HepG2 (cell line): ENCODE data around the gene DPP6. TPM values are rescaled to one million over a fixed set of nuclear protein-coding genes. Genes with fewer than 3 reads are reported as not detected.

Experiments used
- ATAC-seq: fragments of 200-7000 bp; cut with Tn5 transposase; 3 replicates; pipeline ENCODE4 v1.9.1; 2020; ENCODE audit warnings: mild to moderate bottlenecking, moderate library complexity
- BruUV-seq: library from RNA; stranded (reverse); fragments of 400-500 nt; replicated peaks from 2 replicates; lab custom pipeline; 2021; lab: Mats Ljungman, UMichigan
- CTCF ChIA-PET: fragments of 300-600 bp; formaldehyde crosslinking; extraction: SDS; loops from one replicate; lab custom pipeline; 2021; ENCODE audit warnings: low total read pairs, inconsistent platforms, low intra/inter-chr PET ratio; lab: Yijun Ruan, JAX
- POLR2A ChIA-PET: fragments of 350-600 bp; sonication (Branson Sonifier 250); formaldehyde crosslinking; loops from one replicate; lab custom pipeline; 2020; ENCODE audit warnings: antibody characterized with exemption, inconsistent platforms; lab: Yijun Ruan, JAX
- DNase-seq: peaks from one replicate; pipeline ENCODE4 v3.0.0-alpha.2; 2015; ENCODE audit warnings: low spot score
- FAIRE-seq: peaks from 3 replicates; lab custom pipeline; 2011; peaks lifted over from hg19 to GRCh38; lab: Jason Lieb, UNC
- H2AFZ ChIP-seq: one replicate; pipeline ENCODE4 v1.6.1; 2011; ENCODE audit warnings: low read length, inconsistent platforms
- H3K27ac ChIP-seq: fragments of 300-600 bp; 3 replicates; pipeline ENCODE4 v1.8.0; 2011; ENCODE audit warnings: mixed run types, mild to moderate bottlenecking, mixed read lengths, low read length, inconsistent platforms; ENCODE audit not compliant: insufficient read depth; ENCODE audit errors: extremely low read length
- H3K27me3 ChIP-seq, 2 experiments: fragments of 200-600 bp in 1 of 2; 2 replicates in 1 of 2; 3 replicates in 1 of 2; pipeline versions ENCODE4 v1.6.0 to v1.8.0; 2011; ENCODE audit warnings: low read length in 2 of 2, mild to moderate bottlenecking in 2 of 2, moderate library complexity in 2 of 2, inconsistent platforms in 1 of 2; ENCODE audit not compliant: insufficient read depth in 2 of 2, control insufficient read depth in 1 of 2
- H3K36me3 ChIP-seq, 2 experiments: fragments of 200-600 bp in 1 of 2; replicated peaks in 1 of 2; 2 replicates in 1 of 2; 3 replicates in 1 of 2; pipeline versions ENCODE4 v1.5.1 to v1.8.0; 2011; ENCODE audit warnings: low read length in 2 of 2, inconsistent platforms in 1 of 2; ENCODE audit not compliant: insufficient read depth in 2 of 2, control insufficient read depth in 1 of 2
- H3K4me1 ChIP-seq: 2 replicates; pipeline ENCODE4 v1.5.1; 2012; ENCODE audit warnings: low read length, inconsistent platforms; ENCODE audit not compliant: insufficient read depth
- H3K4me2 ChIP-seq: 2 replicates; pipeline ENCODE4 v1.6.0; 2011; ENCODE audit warnings: low read depth, low read length, inconsistent platforms
- H3K4me3 ChIP-seq, 3 experiments: fragments of 200-600 bp in 1 of 3; sonication (generic), shearing (Covaris generic) in 1 of 3; replicated peaks in 1 of 3; 2 replicates each; pipeline ENCODE4 v1.5.1; 2011 to 2016; ENCODE audit warnings: low read length in 3 of 3, inconsistent platforms in 2 of 3, low read depth in 2 of 3, mild to moderate bottlenecking in 2 of 3, control low read depth in 1 of 3, mixed read lengths in 1 of 3; ENCODE audit not compliant: insufficient read depth in 1 of 3
- H3K79me2 ChIP-seq: one replicate; pipeline ENCODE4 v1.6.1; 2011; ENCODE audit warnings: low read length, inconsistent platforms; ENCODE audit not compliant: insufficient read depth
- H3K9ac ChIP-seq: 2 replicates; pipeline ENCODE4 v1.6.0; 2011; ENCODE audit warnings: mild to moderate bottlenecking, low read depth, low read length, inconsistent platforms; ENCODE audit not compliant: insufficient read depth
- H3K9me3 ChIP-seq: 2 replicates; pipeline ENCODE4 v1.5.1; 2012; ENCODE audit warnings: mild to moderate bottlenecking, low read length
- H4K20me1 ChIP-seq: 2 replicates; pipeline ENCODE4 v1.6.0; 2011; ENCODE audit warnings: inconsistent platforms, mild to moderate bottlenecking, low read length, moderate library complexity; ENCODE audit not compliant: insufficient read depth
- ATF1 ChIP-seq: IDR thresholded peaks from 2 replicates; pipeline ENCODE4 v1.6.1; 2016; ENCODE audit warnings: mild to moderate bottlenecking, control low read depth
- ATF6 ChIP-seq: sonication (generic); formaldehyde crosslinking; conservative IDR thresholded peaks from 2 replicates; pipeline ENCODE4 v1.4.0; 2020; ENCODE audit warnings: missing genetic modification reagents
- CHD2 ChIP-seq: IDR thresholded peaks from 2 replicates; pipeline ENCODE4 v1.6.1; 2011; ENCODE audit warnings: low read depth, low read length, improper control_type of control experiment
- E2F5 ChIP-seq: sonication (generic); formaldehyde crosslinking; conservative IDR thresholded peaks from 2 replicates; pipeline ENCODE4 v1.4.0; 2020; ENCODE audit warnings: missing genetic modification reagents
- FOXK2 ChIP-seq: fragments of 450-650 bp; IDR thresholded peaks from 2 replicates; pipeline ENCODE4 v1.6.1; 2016
- SIN3B ChIP-seq: fragments of 150-350 bp; IDR thresholded peaks from 2 replicates; pipeline ENCODE4 v1.6.1; 2014; ENCODE audit warnings: low read length
- SRF ChIP-seq: IDR thresholded peaks from 2 replicates; pipeline ENCODE4 v1.6.1; 2011; ENCODE audit warnings: mild to moderate bottlenecking, low read depth, low read length, moderate library complexity
- ZBTB2 ChIP-seq: sonication (generic); formaldehyde crosslinking; IDR thresholded peaks from 2 replicates; pipeline ENCODE4 v1.8.0; 2022; ENCODE audit warnings: low read depth, missing genetic modification reagents
- ZGPAT ChIP-seq: IDR thresholded peaks from 2 replicates; pipeline ENCODE4 v1.6.1; 2016; ENCODE audit warnings: mild to moderate bottlenecking
- ZNF446 ChIP-seq: sonication (generic); formaldehyde crosslinking; IDR thresholded peaks from 2 replicates; pipeline ENCODE4 v1.5.0; 2020; ENCODE audit warnings: mild to moderate bottlenecking, missing genetic modification reagents
- ZNF800 ChIP-seq: sonication (generic); formaldehyde crosslinking; IDR thresholded peaks from 2 replicates; pipeline ENCODE4 v1.4.0; 2020; ENCODE audit warnings: missing genetic modification reagents
- WGBS: methylation state at CpG from one replicate; pipeline ENCODE4 v1.1.6; 2017; ENCODE audit warnings: low lambda C conversion rate; 5-methylcytosine and 5-hydroxymethylcytosine counted together
- in situ Hi-C: cut with HindIII; loops from 2 replicates; pipeline ENCODE4 v1.10.0; 2017; ENCODE audit warnings: low pct_unique_long_range_greater_than_20kb; ENCODE audit not compliant: extremely low pct_ligation_motif_present
- intact Hi-C: fragments of 100-400 bp; cut with micrococcal nuclease; formaldehyde crosslinking; loops from one replicate; pipeline ENCODE4 v1.10.0; 2022; ENCODE audit not compliant: unreplicated experiment
- polyA plus RNA-seq, 8 experiments: library from polyadenylated mRNA; depleted of rRNA in 3 of 8; stranded (reverse) in 7 of 8; unstranded in 1 of 8; fragments of >200 nt; fragmentation: Illumina TruSeq in 4 of 8; extraction: Trizol in 4 of 8; gene quantifications; 2 replicates each; pipeline versions ENCODE4 v1.2.1 to v1.2.3, GENCODE V29; 2011 to 2016; ENCODE audit warnings: low read depth in 4 of 8, missing spikeins in 1 of 8, mixed read lengths in 1 of 8; ENCODE audit not compliant: insufficient read depth in 1 of 8
- total RNA-seq, 5 experiments: library from RNA; depleted of rRNA; stranded (reverse); fragments of >200 nt; fragmentation: Illumina TruSeq; extraction: Trizol; gene quantifications; 2 replicates each; pipeline ENCODE4 v1.2.3, GENCODE V29; 2016; ENCODE audit warnings: low read depth in 1 of 5

DPP6 gene
- total and polyA plus RNA-seq, 2 of the 13 experiments (the other 11 are each of a cell fraction or from before 2014, with no cell fraction given): not detected

GRCh38 chr7:154347700-154348266 lies 295.6 kb downstream of the DPP6 start:
- TF ChIP-seq ZNF446 (CRISPR knock-in tag): no peak
- no peak for TF ChIP-seq FOXK2
- no peak for TF ChIP-seq E2F5 (CRISPR knock-in tag)

GRCh38 chr7:154350892-154351291 lies 298.7 kb downstream of the DPP6 start:
- intact Hi-C loops: no loop called here
- CTCF ChIA-PET: no interaction called here
- TF ChIP-seq SIN3B (no peak), CHD2 (no peak), ATF6 (CRISPR knock-in tag) (no peak), ZBTB2 (CRISPR knock-in tag) (no peak), ZNF800 (CRISPR knock-in tag) (no peak), ATF1 (CRISPR knock-in tag) (no peak), ZGPAT (CRISPR knock-in tag) (no peak), SRF (no peak)

More at GRCh38 chr7:154347700-154348266, 295.6 kb downstream of the DPP6 start:
- ChIA-PET POLR2A (no interaction called here), CTCF (no interaction called here)
- in situ Hi-C loops (no loop called here), intact Hi-C loops (no loop called here)
- Histone ChIP-seq H3K27me3 (peaks cover 0 to 9% of the 10 kb centered on the region in 2 experiments; a peak in 1 of 5 replicates), H3K79me2 (no peaks in the 10 kb centered on the region), H2AFZ (no peak overlapping the region), H4K20me1 (no peaks in the 10 kb centered on the region), H3K4me2 (no peak overlapping the region), H3K9me3 (no peaks in the 10 kb centered on the region), H3K4me1 (no peaks in the 10 kb centered on the region), H3K36me3 (no peaks in the 10 kb centered on the region), H3K27ac (no peak overlapping the region), H3K9ac (no peak overlapping the region), H3K4me3 (no peak overlapping the region)
- WGBS: 0% methylated on average over 3 of the region's 3 CpGs
- no peak for ATAC-seq
- BruUV-seq: no TSS peak
- DNase-seq: no peak
- FAIRE-seq: no peak

More at GRCh38 chr7:154350892-154351291, 298.7 kb downstream of the DPP6 start:
- WGBS: 40% methylated on average over 6 of the region's 6 CpGs
- DNase-seq: no peak
- no peak overlapping the region for H3K4me3 ChIP-seq
- no peaks in the 10 kb centered on the region for H3K9me3 ChIP-seq
- POLR2A ChIA-PET: no interaction called here
- no peaks in the 10 kb centered on the region for H4K20me1 ChIP-seq
- H3K27ac ChIP-seq: no peak overlapping the region
- no peaks in the 10 kb centered on the region for H3K36me3 ChIP-seq
- no peak overlapping the region for H2AFZ ChIP-seq
- H3K79me2 ChIP-seq: no peaks in the 10 kb centered on the region
- no peak overlapping the region for H3K4me2 ChIP-seq
- no peaks in the 10 kb centered on the region for H3K4me1 ChIP-seq
- no peak for ATAC-seq
- H3K9ac ChIP-seq: no peak overlapping the region
- no peak for FAIRE-seq
- no TSS peak for BruUV-seq
- no peaks in the 10 kb centered on the region for H3K27me3 ChIP-seq
- in situ Hi-C loops: no loop called here
